ENCODE measurements around the gene SCLY. TPM values are rescaled to one million over a fixed set of nuclear protein-coding genes. Genes with fewer than 3 reads are reported as not detected.

The SCLY gene
- total and polyA plus RNA-seq, 2 of the 8 experiments (the other 6 are each of a cell fraction or from before 2014, with no cell fraction given): 79.0 to 79.5 TPM

- Histone ChIP-seq H4K8ac (ENCODE audit: extremely low read depth, insufficient read depth, low read length) (no peak overlapping the region), H2BK5ac (ENCODE audit: low read depth, low read length) (no peak overlapping the region), H2AFZ (ENCODE audit: low read length) (no peak overlapping the region), H3K56ac (replicated peaks; ENCODE audit: insufficient read length, low read depth, low read length) (no peak overlapping the region), H3K4me1 (replicated peaks in 1 of 4; ENCODE audit: control insufficient read depth in 3 of 4, insufficient read depth in 4 of 4, low read length in 3 of 4) (peaks cover 0 to 12% (median 6%) of the 10 kb centered on the region in 4 experiments; a peak in 6 of 7 replicates), H3K14ac (ENCODE audit: insufficient read length) (no peak overlapping the region), H3K4ac (replicated peaks; ENCODE audit: insufficient read length, low read depth, low read length) (no peak overlapping the region), H3K4me2 (ENCODE audit: insufficient read depth in 1 of 2, low read depth in 2 of 2, low read length in 2 of 2) (no peak overlapping the region), H2BK20ac (ENCODE audit: low read length) (no peak overlapping the region), H3K27ac (ENCODE audit: low read depth, low read length) (no peak overlapping the region), H3K9ac (replicated peaks in 1 of 4; ENCODE audit: extremely low read depth in 1 of 4, low read depth in 3 of 4, low read length in 3 of 4) (no peak overlapping the region), H3K18ac (ENCODE audit: extremely low read depth, low read length) (no peak overlapping the region), H4K91ac (replicated peaks; ENCODE audit: insufficient read length, low read length) (no peak overlapping the region), H3K79me1 (ENCODE audit: low read depth, low read length) (no peaks in the 10 kb centered on the region; the same call in 1 of the 2 replicates), H4K5ac (ENCODE audit: insufficient read length, low read depth, low read length) (no peak overlapping the region), H3K36me3 (ENCODE audit: control insufficient read depth in 2 of 4, insufficient read depth in 4 of 4, low read length in 3 of 4) (peaks cover 3 to 7% (median 4%) of the 10 kb centered on the region in 4 experiments; a peak in 3 of 8 replicates), H2BK12ac (ENCODE audit: low read depth, low read length) (no peak overlapping the region), H3K27me3 (replicated peaks in 1 of 4; ENCODE audit: control insufficient read depth in 3 of 4, extremely low read depth in 1 of 4, insufficient read depth in 3 of 4, low read length in 3 of 4) (no peaks in the 10 kb centered on the region), H3K23ac (ENCODE audit: insufficient read length) (no peak overlapping the region), H3K9me3 (ENCODE audit: insufficient read depth in 2 of 2, low read depth in 1 of 2, low read length in 1 of 2) (no peaks in the 10 kb centered on the region), H3K23me2 (ENCODE audit: low read depth, low read length) (no peaks in the 10 kb centered on the region), H2BK120ac (replicated peaks; ENCODE audit: low read depth, low read length) (no peak overlapping the region), H2AK5ac (ENCODE audit: low read depth, low read length) (no peak overlapping the region), H4K20me1 (replicated peaks in 1 of 2; ENCODE audit: control insufficient read depth in 1 of 2, insufficient read depth in 2 of 2, low read length in 2 of 2) (peaks cover 0 to 6% of the 10 kb centered on the region in 2 experiments), H3K79me2 (ENCODE audit: control insufficient read depth in 1 of 2, insufficient read depth in 2 of 2, low read length in 2 of 2) (no peaks in the 10 kb centered on the region), H2BK15ac (ENCODE audit: low read length) (no peak overlapping the region), H3K4me3 (ENCODE audit: extremely low read depth in 1 of 4, insufficient read depth in 2 of 4, low read depth in 3 of 4, low read length in 4 of 4) (no peak overlapping the region)
- WGBS, 2 experiments (ENCODE audit: extremely low coverage in 1 of 2, insufficient coverage in 1 of 2, insufficient read length in 1 of 2, insufficient replicate concordance in 2 of 2, low coverage in 1 of 2, low lambda C conversion rate in 2 of 2, missing lambda C conversion rate in 1 of 2): 86% methylated on average over 3 of the region's 3 CpGs; no CpG with 5 or more reads in 1 of the 2 experiments
- no peak for DNase-seq (ENCODE audit: low read depth in 1 of 2, low spot score in 2 of 2)
- CTCF ChIA-PET (ENCODE audit: partially characterized antibody): interaction anchor here (0.9 kb wide), 1 partner anchor 17 kb away, joined by 5 read pairs; no protein-coding TSS in a partner anchor
- no peak for FAIRE-seq
- POLR2A ChIA-PET (ENCODE audit: partially characterized antibody): interaction anchor here (0.8 kb wide), 1 partner anchor 32 kb away, joined by 3 read pairs; no protein-coding TSS in a partner anchor
- no peak for TF ChIP-seq YY1 (IDR thresholded peaks at IDR 0.05; ENCODE audit: low read depth, low read length)
- no peak for TF ChIP-seq NANOG (IDR thresholded peaks at IDR 0.05; ENCODE audit: insufficient read depth, low read depth, low read length, poor library complexity, severe bottlenecking)
- no peak for TF ChIP-seq HDAC2 (IDR thresholded peaks at IDR 0.05; ENCODE audit: borderline replicate concordance in 1 of 2, low read depth in 2 of 2, low read length in 2 of 2)
- no peak for TF ChIP-seq GTF2F1 (IDR thresholded peaks at IDR 0.05; ENCODE audit: borderline replicate concordance, low read depth, low read length)
- TF ChIP-seq RFX5 (IDR thresholded peaks at IDR 0.05; ENCODE audit: borderline replicate concordance, low read depth, low read length): no peak
- no peak for TF ChIP-seq ATF3 (IDR thresholded peaks at IDR 0.05; ENCODE audit: insufficient read depth, low read depth, low read length)
- TF ChIP-seq SP1 (IDR thresholded peaks at IDR 0.05; ENCODE audit: low read depth, low read length): no peak
- TF ChIP-seq SAP30 (IDR thresholded peaks at IDR 0.05; ENCODE audit: insufficient read depth, insufficient replicate concordance, low read length): no peak
- TF ChIP-seq RAD21 (IDR thresholded peaks at IDR 0.05 in 1 of 2, conservative IDR thresholded peaks at IDR 0.05 in 1 of 2; ENCODE audit: low read depth in 2 of 2, low read length in 2 of 2): no peak
- no peak for TF ChIP-seq MAX (IDR thresholded peaks at IDR 0.05)
- TF ChIP-seq USF2 (IDR thresholded peaks at IDR 0.05; ENCODE audit: low read length): no peak
These were observed 30.9 kb upstream of the SCLY start for GRCh38 chr2:238029853-238030252.
